Effector CD4-positive, alpha-beta T cell (primary cell): Measurements from ENCODE around the gene GXYLT2.

Source experiments
- DNase-seq: peaks from one replicate; pipeline ENCODE4 v3.0.0-alpha.2; 2020

GXYLT2 gene

GRCh38 chr3:72938471-72939265 is 50.8 kb downstream of the GXYLT2 start:
- peak; percentile 4 for DNase-seq

DNA sequence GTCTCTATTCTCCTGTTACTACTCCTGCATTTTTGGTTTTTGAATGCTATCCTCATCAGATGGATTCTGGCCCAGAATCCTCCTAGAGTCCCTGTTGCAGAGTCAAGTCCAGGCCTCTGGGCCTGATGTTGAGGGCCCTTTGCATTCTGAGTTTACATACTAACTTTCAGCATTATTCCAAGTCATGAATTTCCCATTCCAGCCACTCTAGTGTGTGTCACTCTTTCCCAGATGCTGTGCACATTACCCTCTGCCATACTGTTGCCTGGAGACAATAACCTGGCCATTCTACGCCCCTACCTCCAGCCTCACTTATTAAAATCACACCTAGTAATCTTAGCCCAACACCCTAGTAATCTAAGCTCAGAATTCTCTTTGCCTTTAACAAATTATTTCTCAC is 53.4 kb downstream of the GXYLT2 start:
- no peak for DNase-seq

- no peak for DNase-seq
These were observed 54.6 kb downstream of the GXYLT2 start for GRCh38 chr3:72942427-72942826.

GRCh38 chr3:72944696-72945095 is 56.9 kb downstream of the GXYLT2 start:
- DNase-seq, result no peak

DNA sequence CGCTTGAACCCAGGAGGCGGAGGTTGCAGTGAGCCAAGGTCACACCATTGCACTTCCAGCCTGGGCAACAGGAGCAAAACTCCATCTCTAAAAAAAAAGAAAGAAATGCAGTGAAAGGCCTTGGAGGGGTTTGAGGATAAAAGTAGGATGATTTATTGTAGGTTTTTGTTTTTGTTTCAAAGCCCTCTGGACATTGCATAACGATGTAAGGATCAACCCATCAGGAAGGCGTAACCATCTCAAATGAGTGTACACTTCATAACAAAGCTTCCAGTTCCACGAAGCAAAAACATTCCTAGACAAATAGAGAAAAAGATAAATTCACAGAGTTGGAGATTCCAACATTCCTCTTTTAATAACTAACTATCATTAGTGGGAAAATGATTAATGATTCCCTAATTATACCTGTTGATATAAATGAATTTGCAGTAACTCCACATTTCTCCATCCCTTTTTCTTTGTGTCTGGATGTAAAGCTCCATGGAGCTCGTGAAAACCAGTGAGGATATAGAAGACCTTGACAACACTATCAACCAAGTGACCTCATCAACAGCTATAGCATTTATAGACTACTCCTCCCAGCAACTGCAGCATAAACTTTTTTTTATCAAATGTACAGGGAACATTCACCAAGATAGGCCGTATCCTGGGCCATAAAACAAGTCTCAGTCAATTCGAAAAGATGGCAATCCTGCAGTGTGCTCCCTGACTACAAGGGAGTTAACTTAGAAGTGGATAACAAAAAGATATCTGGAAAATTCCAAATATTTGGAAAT is 60.1 kb downstream of the GXYLT2 start:
- DNase-seq, result no peak

DNA sequence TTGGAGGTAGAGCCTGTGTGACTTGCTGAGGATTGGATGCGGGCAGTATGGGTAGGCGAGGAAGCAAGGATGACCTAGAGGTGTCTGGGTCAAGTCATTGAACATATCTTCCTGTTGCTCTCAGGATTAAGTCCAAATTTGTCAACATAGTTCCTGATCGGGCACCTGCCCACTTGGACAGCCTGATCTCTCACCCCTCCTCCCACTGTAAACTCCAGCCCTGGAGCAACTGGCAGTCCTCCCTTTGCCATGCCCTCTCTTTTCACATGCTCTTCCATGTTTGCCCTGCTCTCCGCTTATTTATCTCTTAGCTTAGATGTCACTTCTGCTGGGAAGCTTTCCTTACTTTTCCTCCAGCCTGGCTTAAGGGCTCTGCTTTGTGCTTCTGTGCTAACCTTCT is 61.2 kb downstream of the GXYLT2 start:
- no peak for DNase-seq

DNA sequence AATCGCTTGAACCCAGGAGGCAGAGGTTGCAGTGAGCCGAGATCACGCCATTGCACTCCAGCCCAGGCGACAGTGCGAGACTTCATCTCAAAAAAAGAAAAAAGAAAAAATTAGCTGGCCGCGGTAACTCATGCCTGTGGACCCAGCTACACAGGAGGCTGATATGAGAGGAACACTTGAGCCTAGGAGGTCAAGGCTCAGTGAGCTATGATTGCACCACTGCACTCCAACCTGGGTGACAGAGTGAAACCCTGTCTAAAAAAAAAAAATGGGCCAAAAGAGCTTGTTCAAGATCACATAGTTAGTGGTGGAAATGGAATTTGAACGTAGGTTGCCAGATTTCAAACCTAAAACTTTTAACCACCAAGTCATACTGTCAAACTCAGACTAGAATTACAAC is 62.5 kb downstream of the GXYLT2 start:
- no peak for DNase-seq

DNA sequence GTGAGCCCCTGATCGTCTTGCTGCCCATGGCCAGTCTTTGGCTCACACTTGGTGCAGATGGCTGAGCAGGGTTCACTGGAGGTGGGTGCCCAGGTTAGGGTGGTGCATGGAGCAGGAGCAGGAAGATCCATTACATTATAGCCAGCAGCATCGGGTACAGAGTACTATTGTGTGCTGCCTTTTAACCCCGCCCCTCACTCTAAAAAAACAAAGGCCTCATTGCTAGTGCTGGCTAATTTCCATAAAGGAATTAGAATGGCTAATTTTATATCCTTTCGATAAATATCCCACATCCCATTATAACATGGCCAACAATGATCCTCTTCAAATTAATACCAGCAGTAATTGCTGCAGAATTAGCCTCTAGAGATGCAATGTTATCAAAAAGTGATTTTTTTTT is 63.0 kb downstream of the GXYLT2 start:
- no peak for DNase-seq

GRCh38 chr3:72951259-72951722 is 63.4 kb downstream of the GXYLT2 start:
- no peak for DNase-seq

DNA sequence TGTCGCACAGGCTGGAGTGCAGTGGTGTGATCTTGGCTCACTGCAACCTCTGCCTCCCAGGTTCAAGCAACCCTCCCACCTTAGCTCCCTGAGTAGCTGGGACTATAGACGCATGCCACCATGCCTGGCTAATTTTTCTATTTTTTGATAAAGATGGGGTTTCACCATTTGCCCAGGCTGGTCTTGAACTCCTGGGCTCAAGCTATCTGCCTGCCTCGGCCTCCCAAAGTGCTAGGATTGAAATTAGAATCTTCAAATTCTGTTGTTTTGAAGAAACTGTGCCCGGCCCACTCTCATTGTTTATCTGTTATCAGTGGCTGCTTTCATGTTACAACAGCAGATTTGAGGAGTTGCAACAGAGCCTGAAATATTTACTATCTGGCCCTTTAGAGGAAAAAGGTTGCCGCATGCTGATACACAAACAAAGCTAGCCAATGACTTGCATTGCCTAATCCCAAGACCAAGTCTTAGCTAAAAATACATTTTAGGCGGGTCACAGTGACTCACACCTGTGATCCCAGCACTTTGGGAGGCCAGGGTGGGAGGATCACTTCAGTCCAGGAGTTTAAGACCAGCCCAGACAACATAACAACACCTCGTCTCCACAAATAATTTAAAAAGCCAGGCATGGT is 65.6 kb downstream of the GXYLT2 start:
- DNase-seq, result no peak

DNA sequence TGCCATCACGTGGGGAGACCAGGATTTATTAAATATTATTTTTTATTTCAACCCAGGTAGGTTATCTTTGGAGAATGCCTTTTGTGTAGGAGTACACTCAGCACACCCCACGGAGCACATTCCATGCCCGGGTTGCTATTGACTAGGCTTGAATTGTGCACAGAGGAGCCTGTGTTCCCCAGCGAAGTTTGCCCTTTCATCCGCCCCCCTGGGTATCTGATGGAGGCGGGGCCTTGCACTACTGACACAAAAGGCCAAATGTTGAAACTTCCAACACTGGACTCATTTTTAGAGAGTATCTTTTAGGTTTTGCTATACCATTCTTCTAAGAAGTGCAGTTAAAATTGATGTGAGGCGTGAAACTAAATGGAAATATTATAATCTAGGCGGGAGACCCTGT is 69.5 kb downstream of the GXYLT2 start:
- no peak for DNase-seq

DNA sequence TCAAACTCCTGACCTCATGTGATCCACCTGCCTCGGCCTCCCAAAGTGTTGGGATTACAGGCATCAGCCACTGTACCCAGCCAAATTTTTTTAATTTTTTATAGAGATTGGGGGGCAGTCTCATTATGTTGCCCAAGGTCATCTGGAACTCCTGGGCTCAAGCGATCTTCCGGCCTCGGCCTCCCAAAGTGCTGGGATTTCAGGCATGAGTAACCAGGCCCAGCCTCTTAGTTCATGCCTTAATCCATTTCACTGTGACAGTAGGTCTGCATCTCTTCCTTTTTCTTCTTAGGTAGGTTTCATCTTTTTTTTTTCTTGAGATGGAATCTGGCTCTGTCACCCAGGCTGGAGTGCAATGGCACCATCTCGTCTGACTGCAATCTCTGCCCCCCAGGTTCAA is 71.5 kb downstream of the GXYLT2 start:
- no peak for DNase-seq

DNA sequence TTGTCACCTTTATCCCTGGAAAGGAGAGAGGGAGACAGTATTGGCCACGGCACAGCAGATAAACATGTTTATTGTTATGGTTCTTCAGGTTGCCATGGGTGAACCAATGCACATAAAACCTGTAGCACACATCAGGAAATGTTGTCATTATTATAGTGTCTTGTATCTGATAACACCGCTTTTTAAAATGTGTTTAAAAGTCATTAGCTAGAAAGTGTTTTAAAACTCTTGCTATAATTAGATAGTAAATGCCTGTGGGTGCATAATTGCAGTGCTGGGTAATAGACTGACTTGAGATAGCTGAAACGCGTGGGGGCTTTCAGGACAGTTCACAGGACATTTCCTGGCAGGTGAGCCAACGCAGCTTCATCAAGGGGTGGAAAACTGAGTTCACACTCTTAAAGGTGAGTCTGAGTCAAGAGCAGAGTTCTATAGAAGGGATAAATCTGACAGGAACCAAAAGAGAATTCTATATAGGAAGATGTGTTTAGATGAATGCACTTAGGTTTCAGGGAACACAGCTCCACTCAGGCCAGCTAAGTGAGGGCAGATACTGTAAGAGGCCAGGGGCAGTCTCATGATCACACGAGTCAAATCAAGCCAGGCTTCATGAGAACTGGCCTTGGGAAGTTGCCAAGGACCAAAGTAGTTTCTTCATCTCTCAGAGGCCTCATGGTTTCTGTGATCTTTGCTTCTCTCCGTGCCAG is 73.1 kb downstream of the GXYLT2 start:
- DNase-seq, result no peak

DNA sequence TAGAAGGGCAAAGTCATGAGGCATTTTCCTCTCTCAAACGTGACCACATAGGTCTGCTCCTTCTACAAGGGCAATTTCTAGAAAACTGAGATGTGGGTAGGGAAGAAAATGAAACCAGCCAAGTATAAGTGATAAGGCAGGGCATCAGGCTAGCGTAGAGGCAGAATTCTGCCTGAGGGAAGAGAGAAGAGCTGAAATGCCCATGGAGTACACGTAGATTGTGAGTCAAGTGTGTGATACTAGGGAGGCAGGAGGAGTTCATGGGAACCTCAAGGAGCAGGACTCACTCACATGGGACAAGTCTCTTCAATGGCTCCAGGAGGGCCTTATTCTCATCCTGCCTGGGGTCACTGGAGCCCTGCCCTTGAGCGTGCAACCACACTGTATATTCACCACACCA is 73.9 kb downstream of the GXYLT2 start:
- no peak for DNase-seq

GRCh38 chr3:72962317-72962716 is 74.5 kb downstream of the GXYLT2 start:
- no peak for DNase-seq

DNA sequence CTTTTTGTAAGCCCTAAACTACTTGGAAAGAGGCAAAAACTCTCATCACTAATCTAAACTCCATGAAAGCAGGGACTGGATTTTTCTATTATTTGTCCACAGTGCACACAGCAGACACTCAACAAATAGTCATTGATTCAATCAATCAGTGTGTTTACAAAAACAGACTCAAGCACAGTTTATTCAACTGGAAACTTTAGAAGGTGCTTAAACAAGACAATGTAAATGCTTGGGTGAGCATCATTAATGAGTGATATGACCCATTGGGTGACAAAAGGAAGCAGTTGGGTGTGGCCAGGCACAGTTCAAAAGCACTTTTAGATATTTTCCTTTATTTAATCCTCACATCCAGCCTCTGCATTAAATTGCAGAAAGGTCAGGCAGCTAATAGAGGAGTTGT is 76.8 kb downstream of the GXYLT2 start:
- no peak for DNase-seq

- no peak for DNase-seq
These were observed 80.4 kb downstream of the GXYLT2 start for GRCh38 chr3:72968266-72968664.

DNA sequence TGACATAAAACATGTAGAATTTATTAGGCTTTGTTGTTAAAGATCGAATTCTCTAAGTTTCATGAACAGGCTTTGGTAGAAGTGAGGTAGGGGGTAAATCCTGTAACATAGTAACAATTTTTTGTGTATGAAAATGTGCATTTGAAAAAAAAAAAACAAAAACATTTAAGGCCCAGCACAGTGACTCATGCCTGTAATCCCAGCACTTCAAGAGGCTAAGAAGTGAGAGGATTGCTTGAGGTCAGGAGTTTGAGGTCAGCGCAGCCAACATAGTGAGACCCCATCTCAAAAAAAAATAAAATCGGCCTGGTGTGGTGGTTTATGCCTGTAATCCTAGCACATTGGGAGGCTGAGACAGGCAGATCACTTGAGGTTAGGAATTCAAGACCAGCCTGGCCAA is 81.9 kb downstream of the GXYLT2 start:
- no peak for DNase-seq

- DNase-seq, result no peak
These were observed 83.1 kb downstream of the GXYLT2 start for GRCh38 chr3:72970942-72971341.

GRCh38 chr3:72972706-72973030 is 84.8 kb downstream of the GXYLT2 start:
- DNase-seq, result no peak

- DNase-seq, result no peak
These were observed 85.3 kb downstream of the GXYLT2 start for GRCh38 chr3:72973031-72973723.

DNA sequence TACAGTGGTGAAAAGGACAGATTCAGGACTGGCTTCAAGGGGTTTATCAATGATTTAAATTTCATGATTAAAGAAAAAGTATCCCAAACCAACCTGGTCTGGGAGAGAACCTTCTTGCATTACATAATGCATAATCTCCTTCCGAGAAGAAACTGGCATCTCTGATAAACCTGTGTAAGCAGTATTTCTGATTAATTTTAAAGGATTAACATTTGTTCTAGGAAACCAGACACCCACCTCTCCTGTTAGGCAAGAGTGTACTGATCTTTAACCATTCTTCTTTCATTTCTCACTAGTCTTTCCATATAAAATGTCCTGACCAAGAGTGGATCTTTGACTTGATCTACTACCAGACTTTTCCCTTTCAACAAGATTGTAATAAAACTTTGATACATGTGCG is 85.9 kb downstream of the GXYLT2 start:
- no peak for DNase-seq

GRCh38 chr3:72974956-72975355 is 87.1 kb downstream of the GXYLT2 start:
- no peak for DNase-seq
